ENCODE data around the gene HNRNPU. TPM values are rescaled to one million over a fixed set of nuclear protein-coding genes. Genes with fewer than 3 reads are reported as not detected.

Gene HNRNPU
- total and polyA plus RNA-seq, 2 of the 13 experiments (the other 11 are each of a cell fraction or from before 2014, with no cell fraction given), result 101 to 508 TPM

- TF ChIP-seq CTCF (CRISPR knock-in tag; IDR thresholded peaks at IDR 0.05) (0 out of 2 replicates have a peak, but pooled peaks have one; percentile 4), PHF20 (CRISPR knock-in tag; IDR thresholded peaks at IDR 0.05) (peak; percentile 28; the same call in 1 of the 2 replicates), CHD4 (IDR thresholded peaks at IDR 0.05; ENCODE audit: borderline replicate concordance, low read length) (no peak), YY1 (IDR thresholded peaks at IDR 0.05; ENCODE audit: insufficient read depth, insufficient replicate concordance, low read depth, low read length) (peak; percentile 84), TAF1 (CRISPR knock-in tag; IDR thresholded peaks at IDR 0.05) (no peak), IRF9 (CRISPR knock-in tag; IDR thresholded peaks at IDR 0.05; ENCODE audit: borderline replicate concordance) (no peak), HMGA1 (CRISPR knock-in tag; conservative IDR thresholded peaks at IDR 0.05) (no peak), POLR2A (IDR thresholded peaks at IDR 0.05; ENCODE audit: insufficient read depth in 1 of 2, low read depth in 2 of 2, low read length in 2 of 2) (peak; percentile 54 to 57; a peak in 3 of 4 replicates), RAD21 (CRISPR knock-in tag; IDR thresholded peaks at IDR 0.05) (peak; percentile 53; the same call in 1 of the 2 replicates), HOXA5 (CRISPR knock-in tag; IDR thresholded peaks at IDR 0.05) (peak; percentile 16; the same call in 1 of the 2 replicates), PBX2 (CRISPR knock-in tag; IDR thresholded peaks at IDR 0.05) (no peak), NKX3-1 (CRISPR knock-in tag; IDR thresholded peaks at IDR 0.05) (0 out of 2 replicates have a peak, but pooled peaks have one; percentile 12), ZNF574 (CRISPR knock-in tag; IDR thresholded peaks at IDR 0.05) (peak; percentile 47; the same call in 1 of the 2 replicates), AGO1 (IDR thresholded peaks at IDR 0.05; ENCODE audit: low read depth, low read length, poor library complexity, severe bottlenecking) (peak; percentile 97), SNAPC4 (CRISPR knock-in tag; IDR thresholded peaks at IDR 0.05) (no peak; the same call in 1 of the 2 replicates), ELF1 (CRISPR knock-in tag; IDR thresholded peaks at IDR 0.05) (peak; percentile 25; the same call in 1 of the 2 replicates), NR2C2 (CRISPR knock-in tag; IDR thresholded peaks at IDR 0.05; ENCODE audit: borderline replicate concordance) (no peak)
These were observed 1.4 kb downstream of the HNRNPU start (continued) for GRCh38 chr1:244862699-244863490.

All from HepG2 (cell line).